AG04449 (cell line): ENCODE results near the gene MITF.

Experiments used
- CTCF ChIA-PET: fragments of 350-600 bp; formaldehyde crosslinking; extraction: SDS; loops from one replicate; lab custom pipeline; 2021; ENCODE audit warnings: antibody characterized with exemption; lab: Yijun Ruan, JAX
- POLR2A ChIA-PET: fragments of 400-600, 350-600 bp; formaldehyde crosslinking; extraction: SDS; loops from one replicate; lab custom pipeline; 2020; ENCODE audit warnings: antibody characterized with exemption, inconsistent platforms; lab: Yijun Ruan, JAX
- DNase-seq: peaks from one replicate; pipeline ENCODE4 v3.0.0-alpha.2; 2010; ENCODE audit warnings: low read depth, low spot score
- H3K4me3 ChIP-seq: 2 replicates; pipeline ENCODE4 v1.5.1; 2011; ENCODE audit warnings: low read depth, mild to moderate bottlenecking, control low read depth, low read length
- TF ChIP-seq, protein P1 (sequence below): IDR thresholded peaks from one replicate; pipeline ENCODE4 v1.5.1; 2011; ENCODE audit warnings: mild to moderate bottlenecking, moderate library complexity, low read length, control low read depth, inconsistent platforms; ENCODE audit not compliant: insufficient read depth; ENCODE audit errors: missing control alignments

The MITF gene

DNA sequence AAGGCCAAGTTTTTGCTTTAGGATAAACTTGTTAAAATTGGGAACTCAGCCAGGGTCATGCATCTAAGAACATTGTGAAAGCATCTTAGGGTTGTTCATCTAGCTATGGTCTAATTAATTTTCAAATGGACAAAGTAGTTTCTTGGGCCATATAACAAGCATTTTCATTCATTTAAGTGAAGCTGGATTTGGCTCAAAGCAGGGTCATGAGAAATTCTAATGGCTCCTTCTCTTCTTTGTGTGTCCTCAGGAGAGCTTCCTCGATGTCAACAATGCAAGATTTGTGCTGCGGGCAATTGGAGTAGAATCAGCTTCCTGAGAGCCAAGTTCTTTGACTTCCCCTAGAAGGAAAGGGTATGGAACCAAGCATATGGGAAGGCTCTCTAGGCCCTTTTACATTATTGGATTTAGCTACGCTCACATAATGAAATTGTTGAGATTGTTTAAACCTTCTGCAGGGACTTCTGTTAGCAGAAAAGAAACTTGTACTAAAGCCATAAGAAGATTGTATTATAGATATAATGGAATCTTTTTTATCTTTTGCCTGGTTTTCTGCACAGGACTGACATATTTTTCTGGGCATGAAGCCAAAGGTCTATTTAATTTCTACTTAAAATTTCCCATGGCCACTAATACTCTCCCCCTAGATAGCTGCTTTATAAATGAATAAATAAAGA is 258.5 kb downstream of the MITF start:
- TF ChIP-seq, protein P1, sequence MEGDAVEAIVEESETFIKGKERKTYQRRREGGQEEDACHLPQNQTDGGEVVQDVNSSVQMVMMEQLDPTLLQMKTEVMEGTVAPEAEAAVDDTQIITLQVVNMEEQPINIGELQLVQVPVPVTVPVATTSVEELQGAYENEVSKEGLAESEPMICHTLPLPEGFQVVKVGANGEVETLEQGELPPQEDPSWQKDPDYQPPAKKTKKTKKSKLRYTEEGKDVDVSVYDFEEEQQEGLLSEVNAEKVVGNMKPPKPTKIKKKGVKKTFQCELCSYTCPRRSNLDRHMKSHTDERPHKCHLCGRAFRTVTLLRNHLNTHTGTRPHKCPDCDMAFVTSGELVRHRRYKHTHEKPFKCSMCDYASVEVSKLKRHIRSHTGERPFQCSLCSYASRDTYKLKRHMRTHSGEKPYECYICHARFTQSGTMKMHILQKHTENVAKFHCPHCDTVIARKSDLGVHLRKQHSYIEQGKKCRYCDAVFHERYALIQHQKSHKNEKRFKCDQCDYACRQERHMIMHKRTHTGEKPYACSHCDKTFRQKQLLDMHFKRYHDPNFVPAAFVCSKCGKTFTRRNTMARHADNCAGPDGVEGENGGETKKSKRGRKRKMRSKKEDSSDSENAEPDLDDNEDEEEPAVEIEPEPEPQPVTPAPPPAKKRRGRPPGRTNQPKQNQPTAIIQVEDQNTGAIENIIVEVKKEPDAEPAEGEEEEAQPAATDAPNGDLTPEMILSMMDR, result no peak
- POLR2A ChIA-PET, result no interaction called here
- H3K4me3 ChIP-seq, result no peak overlapping the region
- CTCF ChIA-PET, result no interaction called here
- DNase-seq, result no peak

DNA sequence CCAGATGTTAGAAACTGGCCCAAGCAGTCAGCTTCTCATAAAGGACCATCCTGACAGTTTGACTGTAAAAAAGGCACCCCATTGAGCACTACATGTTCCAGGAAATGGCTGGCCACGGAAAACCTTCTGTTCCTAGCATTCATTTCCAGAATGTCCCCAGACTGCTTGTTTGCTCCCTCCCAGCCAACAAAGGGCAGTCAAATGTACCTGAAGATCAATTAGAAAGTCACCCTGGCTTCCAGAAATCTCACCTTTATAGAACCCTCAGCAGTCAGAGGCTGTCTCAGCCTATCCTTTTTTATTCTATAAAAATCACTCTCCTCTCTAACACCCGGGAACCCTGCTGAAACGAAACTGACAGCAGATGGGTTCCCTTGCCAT is 259.5 kb downstream of the MITF start:
- TF ChIP-seq, protein P1, result no peak
- ChIA-PET POLR2A (no interaction called here), CTCF (no interaction called here)
- DNase-seq, result no peak
- no peak overlapping the region for H3K4me3 ChIP-seq

DNA sequence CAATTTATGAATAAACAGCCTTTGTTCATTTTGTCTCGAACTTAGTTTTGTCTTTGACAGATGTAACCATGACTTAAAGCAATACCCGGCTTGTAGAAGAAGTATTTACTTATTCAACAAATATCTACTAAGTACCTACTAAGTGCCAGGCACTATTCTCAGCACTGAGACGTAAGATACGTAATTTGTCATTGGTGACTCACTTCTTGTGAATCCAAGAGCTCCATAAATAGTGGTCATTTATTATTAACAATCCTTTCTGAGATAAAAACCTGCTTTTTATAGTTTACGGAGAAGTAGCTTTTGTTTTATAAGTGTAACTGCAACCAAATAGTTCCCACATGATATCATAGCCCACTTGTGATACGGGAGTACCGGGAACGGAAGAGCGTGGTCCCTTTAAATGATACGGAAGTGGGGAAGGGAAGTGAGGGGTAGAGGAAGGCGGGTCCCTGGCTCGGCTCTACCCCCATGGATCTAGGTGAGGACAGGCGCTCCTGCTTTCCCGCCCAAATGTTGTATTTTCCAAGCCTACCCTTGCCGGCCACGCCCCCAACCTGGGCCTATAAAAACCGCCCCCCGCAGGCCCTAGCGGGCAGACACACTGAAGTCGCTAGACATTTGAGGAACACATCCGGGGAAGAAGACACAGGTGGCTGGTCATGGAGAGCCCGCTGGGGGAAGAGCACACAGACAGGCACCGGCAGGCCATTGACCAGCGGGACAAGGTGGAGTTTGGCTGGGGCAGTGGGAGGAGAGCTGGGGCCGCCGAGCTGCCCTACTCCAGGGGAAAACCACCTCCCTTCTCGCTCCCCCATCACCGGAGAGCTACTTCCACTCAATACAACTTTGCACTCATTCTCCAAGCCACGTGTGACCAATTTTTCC is 260.1 kb downstream of the MITF start, which contains the start of gene SAMMSON:
Gene SAMMSON (plus strand): TSS at position 594 of the 888 bp plus-strand sequence.
- TF ChIP-seq, protein P1, result no peak
- DNase-seq, result no peak
- H3K4me3 ChIP-seq, result no peak within 1 kb of the TSS
- ChIA-PET CTCF (no interaction called here), POLR2A (no interaction called here)

DNA sequence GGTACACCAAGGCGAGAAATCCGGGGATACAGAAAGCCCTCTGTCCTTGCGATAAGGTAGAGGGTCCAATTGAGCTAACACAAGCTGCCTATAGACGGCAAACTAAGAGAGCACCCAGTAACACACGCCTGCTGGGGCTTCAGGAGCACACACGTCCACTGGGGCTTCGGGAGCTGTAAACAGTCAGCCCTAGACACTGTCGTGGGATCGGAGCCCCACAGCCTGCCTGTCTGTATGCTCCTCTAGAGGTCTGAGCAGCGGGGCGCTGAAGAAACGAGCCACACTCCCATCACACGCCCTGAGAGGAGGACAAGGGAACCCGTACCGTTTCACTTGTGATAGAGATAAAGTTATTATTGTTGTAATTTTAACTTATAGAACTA is 260.8 kb downstream of the MITF start:
- TF ChIP-seq, protein P1, result no peak
- CTCF ChIA-PET, result no interaction called here
- DNase-seq, result no peak
- POLR2A ChIA-PET, result no interaction called here
- H3K4me3 ChIP-seq, result no peak overlapping the region

DNA sequence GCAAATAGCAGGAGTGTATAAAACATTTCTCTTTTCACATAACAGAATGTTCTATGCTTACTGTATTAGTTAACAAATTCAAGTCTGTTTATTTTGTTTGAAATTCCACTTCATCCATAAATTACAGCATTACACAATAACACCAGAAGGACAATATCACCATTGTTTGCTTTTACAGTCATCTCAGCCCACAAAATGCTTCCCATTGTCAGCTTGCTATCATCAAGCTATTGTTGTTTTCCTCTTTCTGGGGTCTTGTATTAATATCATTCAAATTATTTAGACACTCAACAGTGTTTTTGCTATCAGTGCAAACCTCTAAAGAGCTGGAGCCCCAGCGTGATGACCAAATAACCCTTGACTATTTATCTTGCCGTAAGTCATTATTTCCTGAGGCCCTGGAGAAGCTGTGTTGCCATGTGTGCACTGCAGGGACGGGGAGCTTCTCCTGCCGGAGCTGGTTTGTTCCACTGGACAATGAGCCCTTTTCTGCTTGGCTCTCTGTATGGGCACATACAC is 261.4 kb downstream of the MITF start:
- TF ChIP-seq, protein P1, result no peak
- no peak for DNase-seq
- no peak overlapping the region for H3K4me3 ChIP-seq
- CTCF ChIA-PET, result no interaction called here
- POLR2A ChIA-PET, result no interaction called here

DNA sequence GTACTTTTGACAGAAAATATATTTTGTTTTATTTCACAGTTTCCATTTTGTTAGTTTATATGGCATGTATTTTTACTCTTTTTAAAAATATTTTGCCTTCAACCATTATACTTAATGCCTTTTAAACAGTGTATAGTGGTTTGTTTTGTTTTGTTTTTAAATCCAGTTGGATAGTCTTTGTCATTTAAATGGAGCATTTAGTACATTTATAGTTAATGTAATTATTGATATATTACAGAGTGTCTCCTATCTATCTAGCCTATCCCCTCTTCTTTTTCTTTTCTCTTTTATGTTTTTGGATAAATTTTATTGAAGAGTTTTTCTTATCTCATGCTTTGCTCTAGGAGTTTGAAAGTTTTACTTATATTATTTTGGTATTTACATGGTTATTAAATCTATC is 263.9 kb downstream of the MITF start:
- CTCF ChIA-PET, result no interaction called here
- no peak for DNase-seq
- no peak overlapping the region for H3K4me3 ChIP-seq
- TF ChIP-seq, protein P1, result no peak
- POLR2A ChIA-PET, result no interaction called here
